OCI-M2 (cell line): ENCODE data around the gene ROBO1.
"Not testable (repeated sequence)": the region's sequence is repeated elsewhere in the genome, so short reads cannot be mapped to it uniquely, and the experiment has no call there.

ENCODE experiments used
- DNase-seq: peaks from one replicate; lab custom pipeline; 2025; ENCODE audit not compliant: unreplicated experiment; lab: John Stamatoyannopoulos, UW

The ROBO1 gene

DNA sequence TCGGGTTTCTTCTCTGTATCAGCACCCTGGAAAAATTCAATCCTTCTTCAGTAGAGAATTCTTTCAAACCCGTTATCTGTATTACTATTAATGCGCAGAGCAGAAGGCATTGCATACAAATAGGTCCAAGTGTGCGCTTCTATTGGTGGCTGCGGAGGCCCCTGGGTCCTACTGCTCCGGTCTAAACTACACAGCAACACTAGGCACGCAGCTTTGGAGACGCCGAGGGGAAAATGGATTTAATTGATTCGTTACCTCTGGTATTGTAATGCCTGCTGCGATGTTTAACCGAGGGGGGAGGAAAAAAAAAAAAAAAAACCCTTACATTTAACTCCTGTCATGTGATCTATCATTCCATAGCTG lies at the start of gene ROBO1:
Gene ROBO1, minus strand, starts transcription at position 94 of the 363 bp plus-strand sequence.
- no peak for DNase-seq

DNA sequence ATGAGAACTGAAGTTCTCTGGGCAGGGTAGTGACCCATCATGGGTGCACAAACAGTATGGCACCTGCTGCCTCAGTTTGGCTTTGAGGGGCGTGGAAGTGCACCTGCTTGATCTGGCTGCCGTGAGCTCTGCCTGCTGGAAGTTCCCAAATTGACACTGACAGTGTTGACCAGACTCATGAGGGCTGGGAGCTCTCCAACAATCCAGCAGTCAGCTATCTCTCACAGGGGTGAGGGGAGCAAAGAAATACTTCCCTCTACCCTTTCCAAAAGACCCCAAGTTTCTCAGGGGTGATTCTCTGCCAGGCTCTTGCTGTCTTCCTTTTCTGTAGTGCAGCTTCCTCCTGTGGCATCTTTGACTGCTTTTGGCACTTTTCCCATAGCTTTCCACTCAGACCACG lies 49.4 kb upstream of the ROBO1 start:
- no peak for DNase-seq

DNA sequence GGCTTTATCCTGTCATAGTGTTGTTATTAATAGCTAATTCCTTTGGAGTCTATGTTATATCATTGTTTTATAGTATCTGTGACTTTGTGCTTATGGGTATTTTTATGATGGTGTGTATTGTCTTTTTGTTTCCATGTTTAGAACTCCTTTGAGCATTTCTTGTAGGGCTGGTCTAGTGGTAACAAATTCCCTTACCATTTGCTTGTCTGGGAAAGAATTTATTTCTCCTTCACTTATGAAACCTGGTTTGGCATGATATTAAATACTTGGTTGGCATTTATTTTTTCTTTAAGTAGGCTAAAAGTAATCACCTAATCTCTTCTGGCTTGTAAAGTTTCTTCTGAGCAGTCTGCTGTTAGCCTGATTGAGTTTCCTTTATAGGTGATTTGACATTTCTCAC lies 47.7 kb upstream of the ROBO1 start:
- DNase-seq, result no peak

- no peak for DNase-seq
Observed at GRCh38 chr3:79810581-79810980, 42.8 kb upstream of the ROBO1 start.

GRCh38 chr3:79810092-79810491 lies 42.3 kb upstream of the ROBO1 start:
- DNase-seq, result no peak

- DNase-seq, result no peak
Observed at GRCh38 chr3:79809106-79809505, 41.3 kb upstream of the ROBO1 start.

GRCh38 chr3:79808515-79808914 lies 40.7 kb upstream of the ROBO1 start:
- DNase-seq, result no peak

DNA sequence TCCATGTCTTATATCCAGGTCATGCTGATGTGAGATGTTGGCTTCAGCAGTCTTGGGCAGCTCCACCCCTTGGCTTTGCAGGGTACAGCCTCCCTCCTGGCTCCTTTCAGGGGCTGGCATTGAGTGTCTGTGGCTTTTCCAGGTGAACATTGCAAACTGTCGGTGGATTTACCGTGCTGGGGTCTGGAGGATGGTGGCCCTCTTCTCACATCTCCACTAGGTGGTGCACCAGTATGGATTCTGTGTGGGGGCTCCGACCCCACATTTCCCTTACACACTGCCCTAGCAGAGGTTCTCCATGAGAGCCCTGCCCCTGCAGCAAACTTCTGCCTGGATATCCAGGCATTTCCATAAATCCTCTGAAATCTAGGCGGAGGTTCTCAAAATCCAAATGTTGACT lies 22.4 kb upstream of the ROBO1 start:
- DNase-seq, result not testable (repeated sequence)

GRCh38 chr3:79773291-79773690 lies 5.5 kb upstream of the ROBO1 start:
- no peak for DNase-seq

DNA sequence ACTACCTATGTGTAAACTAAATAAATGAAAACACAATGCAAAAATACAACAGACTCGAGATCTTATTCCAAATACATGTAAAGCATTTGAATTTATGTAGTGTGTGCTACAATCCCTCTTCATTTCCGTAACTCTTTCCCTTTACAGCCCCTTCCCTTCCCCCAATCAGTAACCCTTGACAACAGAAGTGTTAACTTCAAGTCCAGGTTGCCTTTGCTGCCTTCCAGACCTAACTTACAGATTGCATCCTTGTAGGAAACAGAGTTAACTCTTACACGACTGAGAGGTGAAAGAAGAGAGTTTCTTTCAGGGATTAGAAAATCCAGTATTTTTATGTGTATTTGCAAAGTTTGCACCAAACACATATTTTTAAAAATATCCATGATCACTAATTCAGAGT lies 1.4 kb upstream of the ROBO1 start:
- DNase-seq, result no peak

DNA sequence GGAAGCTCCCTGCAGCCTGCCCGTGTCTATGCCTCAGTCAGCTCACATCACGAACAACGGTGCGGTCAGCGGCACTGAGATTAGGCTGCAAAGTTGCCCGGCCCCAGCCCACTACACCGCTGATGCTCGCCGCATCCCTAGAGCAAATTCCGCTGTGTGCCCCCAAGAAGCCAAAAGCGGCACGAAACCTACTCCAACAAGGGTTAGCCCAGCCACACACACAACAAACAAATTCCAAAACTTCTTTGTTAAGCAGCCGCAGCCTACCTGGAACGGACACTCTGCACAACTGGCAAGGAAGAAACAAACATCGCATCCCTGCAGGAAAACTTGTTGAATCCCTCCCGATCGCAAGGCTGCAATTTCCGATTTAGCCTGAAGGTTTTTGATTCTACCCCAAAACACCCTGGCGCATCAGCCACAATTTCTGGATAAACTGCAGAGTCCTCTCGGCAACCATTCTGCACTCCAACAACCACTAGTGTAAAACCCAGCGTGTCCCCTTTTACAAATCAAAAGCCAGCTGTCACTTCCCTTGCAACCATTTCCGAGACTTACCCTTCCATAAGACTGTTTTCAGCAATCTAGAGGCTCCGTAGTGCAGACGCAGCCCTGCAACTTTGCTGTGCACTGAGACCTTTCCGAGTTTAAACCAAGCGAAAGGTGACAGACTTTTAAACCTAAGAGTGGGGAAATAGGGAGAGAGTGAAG lies 449 bp downstream of the ROBO1 start:
- no peak for DNase-seq

DNA sequence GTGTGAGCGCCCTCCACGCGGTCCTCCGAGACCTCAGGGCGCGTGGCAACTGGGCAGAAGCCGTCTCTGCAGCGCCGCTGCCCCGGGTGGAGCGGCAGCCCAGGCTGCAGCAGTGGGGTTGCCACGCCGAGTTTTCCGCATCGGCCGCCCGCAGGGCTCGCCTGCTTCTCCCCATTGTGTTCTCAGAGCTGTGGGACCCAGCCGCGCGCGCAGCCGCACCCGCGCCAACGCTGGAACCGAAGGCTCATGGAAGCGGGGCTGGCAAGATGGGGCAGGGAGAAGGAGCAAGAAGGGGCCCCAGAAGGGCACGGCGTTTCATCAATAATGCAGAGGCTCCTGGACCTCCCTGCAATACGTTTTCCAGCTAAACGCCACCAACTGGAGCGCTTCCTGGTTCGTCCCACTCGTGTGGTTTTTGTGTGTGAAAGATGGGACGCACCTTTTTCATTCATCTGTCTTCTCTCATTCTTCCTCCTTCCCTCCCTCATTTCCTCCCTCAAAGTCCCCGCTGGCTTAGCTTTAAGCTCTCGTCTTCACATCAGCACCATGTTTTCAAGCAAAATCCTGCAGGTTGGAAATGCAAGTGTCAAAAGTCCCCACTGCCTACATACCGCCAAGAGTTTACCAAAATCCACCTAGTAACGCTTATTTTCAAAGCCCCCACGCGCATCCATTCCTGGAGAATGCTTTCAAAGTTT lies 1.2 kb downstream of the ROBO1 start:
- no peak for DNase-seq

DNA sequence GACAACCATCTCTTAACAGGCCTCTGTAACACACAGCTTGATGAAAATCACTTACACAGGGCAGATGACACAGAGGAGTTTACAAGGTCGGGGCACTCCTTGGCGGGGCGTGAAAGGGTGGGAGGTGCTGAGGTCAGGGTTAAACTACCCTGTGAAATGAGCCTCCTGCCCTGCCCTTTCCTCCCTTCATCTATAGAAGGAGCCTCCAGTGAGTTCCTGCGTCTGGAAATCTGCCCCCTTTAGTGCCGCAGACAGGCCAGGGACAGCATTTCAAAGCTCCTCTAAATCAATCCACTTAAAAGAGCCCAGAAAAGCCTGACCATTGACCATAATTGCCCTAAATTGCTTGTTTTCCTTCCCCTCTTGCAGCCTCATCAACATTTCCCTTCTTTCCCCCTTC lies 1.9 kb downstream of the ROBO1 start:
- DNase-seq, result no peak

GRCh38 chr3:79761441-79761840 lies 6.4 kb downstream of the ROBO1 start:
- DNase-seq, result no peak

DNA sequence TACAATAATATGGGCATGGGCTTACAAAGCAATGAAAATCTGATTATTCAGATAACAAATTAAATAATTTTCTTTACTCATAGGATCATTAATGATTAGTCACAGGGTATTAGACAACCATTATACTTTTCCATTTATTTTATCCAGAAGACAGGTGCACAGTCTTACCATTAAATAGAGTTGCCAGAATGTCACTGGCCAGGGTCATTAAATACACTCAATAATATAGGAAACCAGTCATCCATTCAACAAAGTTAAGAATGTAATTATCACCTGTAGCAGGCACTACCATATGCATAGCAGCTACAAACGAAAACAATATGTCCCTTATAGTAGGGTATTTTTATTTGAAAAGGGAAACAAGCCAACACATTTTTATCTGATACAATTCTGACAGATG lies 16.1 kb downstream of the ROBO1 start:
- no peak for DNase-seq

GRCh38 chr3:79737530-79737929 lies 30.3 kb downstream of the ROBO1 start:
- DNase-seq, result no peak

GRCh38 chr3:79729096-79729495 lies 38.7 kb downstream of the ROBO1 start:
- DNase-seq, result no peak

GRCh38 chr3:79726786-79727185 lies 41.0 kb downstream of the ROBO1 start:
- no peak for DNase-seq

DNA sequence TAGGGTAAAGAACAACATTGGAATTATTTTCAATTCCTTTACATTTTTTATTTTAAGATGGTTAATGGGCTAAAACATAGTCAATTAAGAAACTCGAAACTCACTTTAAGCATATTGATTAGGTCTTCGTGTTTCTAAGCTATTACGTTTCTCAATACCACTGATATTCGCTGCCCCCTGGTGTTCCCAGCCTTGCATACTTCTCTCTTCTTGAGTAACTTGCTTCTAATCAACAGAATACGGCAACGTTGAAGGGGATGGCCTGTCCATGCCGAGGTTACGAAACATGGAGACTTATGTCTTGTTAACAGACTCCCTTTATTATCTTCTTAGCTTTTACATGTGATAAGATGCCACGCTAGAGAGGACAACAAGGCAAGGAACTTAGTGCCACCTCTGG lies 43.6 kb downstream of the ROBO1 start:
- no peak for DNase-seq

DNA sequence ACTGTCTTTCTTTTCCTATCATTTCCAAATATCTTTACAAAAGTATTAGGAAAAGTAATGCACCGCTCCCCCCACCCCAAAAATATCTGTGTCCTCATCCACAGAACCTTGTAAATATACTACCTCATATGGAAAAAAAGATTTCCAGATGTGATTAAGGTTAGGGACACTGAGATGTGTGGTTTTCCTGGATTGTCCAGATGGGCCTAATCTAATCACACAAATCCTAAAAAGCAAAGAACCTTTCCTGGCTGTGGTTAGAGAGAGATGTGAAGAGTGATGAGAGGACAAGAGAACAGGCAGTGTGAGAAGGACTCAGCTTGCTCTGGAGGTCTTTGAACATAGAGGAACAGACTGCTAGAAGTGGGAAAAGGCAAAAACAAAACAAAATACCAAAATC lies 77.7 kb downstream of the ROBO1 start:
- no peak for DNase-seq

GRCh38 chr3:79685108-79685507 lies 82.7 kb downstream of the ROBO1 start:
- no peak for DNase-seq

DNA sequence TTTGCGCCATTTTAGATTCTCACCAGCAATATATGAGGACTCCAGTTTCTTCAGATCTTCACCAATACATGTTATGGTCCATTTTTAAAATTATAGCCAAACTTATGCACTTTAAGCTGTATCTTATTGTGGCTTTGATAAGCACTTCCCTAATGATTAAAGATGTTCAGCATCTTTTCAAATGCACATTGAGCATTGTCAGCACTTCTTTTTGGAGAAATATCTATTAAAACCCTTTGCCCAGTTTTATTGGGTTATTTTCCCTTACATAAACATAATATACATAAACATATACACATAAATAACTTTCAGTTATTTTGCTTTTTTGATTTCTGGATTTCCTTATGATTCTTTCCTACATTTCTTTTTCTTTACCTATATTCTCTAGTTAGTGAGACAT lies 83.8 kb downstream of the ROBO1 start:
- no peak for DNase-seq

DNA sequence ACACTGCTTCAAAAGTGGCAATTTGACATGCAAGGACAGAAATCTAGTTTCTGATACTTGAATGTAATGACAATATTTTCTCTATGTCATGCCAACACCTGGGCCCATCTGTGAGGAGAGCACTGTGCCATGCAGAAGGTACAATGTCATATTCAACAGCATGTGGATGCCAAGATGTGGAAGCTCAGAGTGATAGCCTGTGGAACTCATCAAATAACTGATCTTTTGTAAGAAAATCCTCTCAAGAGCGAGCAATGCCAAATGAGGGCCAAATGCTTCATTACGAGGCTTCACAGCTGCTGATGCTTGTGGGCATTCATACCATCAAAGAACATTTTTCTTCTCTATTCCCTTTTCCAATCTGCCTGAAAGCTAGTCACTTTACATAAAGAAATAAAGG lies 95.1 kb downstream of the ROBO1 start:
- no peak for DNase-seq
